NK-92 (cell line): ENCODE data around the gene PPDPF.
"Not testable (repeated sequence)": the region's sequence is repeated elsewhere in the genome, so short reads cannot be mapped to it uniquely, and the experiment has no call there.

Source experiments
- DNase-seq: peaks from one replicate; lab custom pipeline; 2025; ENCODE audit not compliant: unreplicated experiment; lab: John Stamatoyannopoulos, UW

Gene PPDPF

GRCh38 chr20:63547725-63548480, 27.3 kb downstream of the PPDPF start, which contains the start of gene SRMS:
TSS of gene SRMS (minus strand) at chr20:63547749. CDS start at chr20:63547463, 286 bp downstream.
- DNase-seq = no peak

- no peak for DNase-seq
Observed at GRCh38 chr20:63548542-63548941, 28.0 kb downstream of the PPDPF start.

- DNase-seq = no peak
Observed at GRCh38 chr20:63549019-63549418, 28.5 kb downstream of the PPDPF start.

- DNase-seq = no peak
Observed at GRCh38 chr20:63549679-63550282, 29.2 kb downstream of the PPDPF start.

- DNase-seq = no peak
Observed at GRCh38 chr20:63551068-63551467, 30.5 kb downstream of the PPDPF start.

GRCh38 chr20:63552481-63553249, 32.1 kb downstream of the PPDPF start:
- DNase-seq = no peak

GRCh38 chr20:63553251-63553932, 32.8 kb downstream of the PPDPF start:
- DNase-seq = peak; percentile 63

- DNase-seq = no peak
Observed at GRCh38 chr20:63553933-63554290, 33.3 kb downstream of the PPDPF start, which contains the start of gene FNDC11. TSS of gene FNDC11 (plus strand) at chr20:63554159. CDS start at chr20:63555664, 1,505 bp downstream.

- DNase-seq = no peak
Observed at GRCh38 chr20:63554361-63555278, 34.1 kb downstream of the PPDPF start.

- no peak for DNase-seq
Observed at GRCh38 chr20:63555661-63556381, 35.3 kb downstream of the PPDPF start.

GRCh38 chr20:63556873-63557478, 36.4 kb downstream of the PPDPF start:
- DNase-seq = no peak

- no peak for DNase-seq
Observed at GRCh38 chr20:63557481-63557891, 36.9 kb downstream of the PPDPF start.

GRCh38 chr20:63558804-63559484, 38.4 kb downstream of the PPDPF start:
- DNase-seq = no peak

- not testable (repeated sequence) for DNase-seq
Observed at GRCh38 chr20:63559485-63560332, 39.1 kb downstream of the PPDPF start.

GRCh38 chr20:63560333-63560805, 39.8 kb downstream of the PPDPF start:
- no peak for DNase-seq

- no peak for DNase-seq
Observed at GRCh38 chr20:63560856-63561609, 40.5 kb downstream of the PPDPF start.
